Large intestine (tissue), 12 donors: ENCODE measurements around the gene RARB. TPM values are rescaled to one million over a fixed set of nuclear protein-coding genes. Genes with fewer than 3 reads are reported as not detected.

Experiments used
- DNase-seq, 2 donors: peaks; one replicate each; pipeline versions ENCODE4 v3.0.0 to v3.0.0-alpha.2; 2013
- H3K27ac ChIP-seq: one replicate; pipeline ENCODE4 v1.5.1; 2013; ENCODE audit warnings: low read length
- H3K27me3 ChIP-seq: 2 replicates; pipeline ENCODE4 v1.6.1; 2013; ENCODE audit warnings: low read length; ENCODE audit not compliant: control insufficient read depth, insufficient read depth
- H3K36me3 ChIP-seq: 2 replicates; pipeline ENCODE4 v1.6.1; 2013; ENCODE audit warnings: low read length; ENCODE audit not compliant: control insufficient read depth, insufficient read depth
- H3K4me1 ChIP-seq: one replicate; pipeline ENCODE4 v1.6.1; 2013; ENCODE audit warnings: low read length; ENCODE audit not compliant: control insufficient read depth, insufficient read depth
- H3K4me3 ChIP-seq: one replicate; pipeline ENCODE4 v1.5.1; 2013; ENCODE audit warnings: low read length
- H3K9me3 ChIP-seq: one replicate; pipeline ENCODE4 v1.6.1; 2013; ENCODE audit warnings: mild to moderate bottlenecking, low read depth, low read length, moderate library complexity; ENCODE audit not compliant: control insufficient read depth
- WGBS: methylation state at CpG from one replicate; pipeline ENCODE4 v1.1.5; 2013; ENCODE audit warnings: low lambda C conversion rate; ENCODE audit not compliant: insufficient coverage; 5-methylcytosine and 5-hydroxymethylcytosine counted together
- long read RNA-seq, 11 donors: transcript quantifications; one replicate each; lab custom pipeline, GENCODE V29; 2026
- polyA plus RNA-seq: library from polyadenylated mRNA; unstranded; fragments of 120-200 nt; gene quantifications from one replicate; pipeline ENCODE4 v1.2.1, GENCODE V29; 2013

The RARB gene
- 9.1 TPM for polyA plus RNA-seq
- long read RNA-seq, donor 1, partial matches to known transcripts: 10 of 13 reads
- long read RNA-seq, donor 1, other reads (novel, unspliced or antisense): 0 of 13 reads
- long read RNA-seq, donor 2, partial matches to known transcripts: 0 of 3 reads
- long read RNA-seq, donor 2, other reads (novel, unspliced or antisense): 0 of 3 reads
- long read RNA-seq, donor 3: 0 reads
- long read RNA-seq, donor 4: 0 reads
- long read RNA-seq, donor 5, partial matches to known transcripts: 0 of 1 reads
- long read RNA-seq, donor 5, other reads (novel, unspliced or antisense): 0 of 1 reads
- long read RNA-seq, donor 6, partial matches to known transcripts: 197 of 198 reads
- long read RNA-seq, donor 6, other reads (novel, unspliced or antisense): 0 of 198 reads
- long read RNA-seq, donor 7, partial matches to known transcripts: 0 of 3 reads
- long read RNA-seq, donor 7, other reads (novel, unspliced or antisense): 0 of 3 reads
- long read RNA-seq, donor 8, partial matches to known transcripts: 0 of 4 reads
- long read RNA-seq, donor 8, other reads (novel, unspliced or antisense): 0 of 4 reads
- long read RNA-seq, donor 9, partial matches to known transcripts: 0 of 2 reads
- long read RNA-seq, donor 9, other reads (novel, unspliced or antisense): 0 of 2 reads
- long read RNA-seq, donor 10, partial matches to known transcripts: 168 of 176 reads
- long read RNA-seq, donor 10, other reads (novel, unspliced or antisense): 7 of 176 reads
- long read RNA-seq, donor 11, partial matches to known transcripts: 6 of 10 reads
- long read RNA-seq, donor 11, other reads (novel, unspliced or antisense): 0 of 10 reads

DNA sequence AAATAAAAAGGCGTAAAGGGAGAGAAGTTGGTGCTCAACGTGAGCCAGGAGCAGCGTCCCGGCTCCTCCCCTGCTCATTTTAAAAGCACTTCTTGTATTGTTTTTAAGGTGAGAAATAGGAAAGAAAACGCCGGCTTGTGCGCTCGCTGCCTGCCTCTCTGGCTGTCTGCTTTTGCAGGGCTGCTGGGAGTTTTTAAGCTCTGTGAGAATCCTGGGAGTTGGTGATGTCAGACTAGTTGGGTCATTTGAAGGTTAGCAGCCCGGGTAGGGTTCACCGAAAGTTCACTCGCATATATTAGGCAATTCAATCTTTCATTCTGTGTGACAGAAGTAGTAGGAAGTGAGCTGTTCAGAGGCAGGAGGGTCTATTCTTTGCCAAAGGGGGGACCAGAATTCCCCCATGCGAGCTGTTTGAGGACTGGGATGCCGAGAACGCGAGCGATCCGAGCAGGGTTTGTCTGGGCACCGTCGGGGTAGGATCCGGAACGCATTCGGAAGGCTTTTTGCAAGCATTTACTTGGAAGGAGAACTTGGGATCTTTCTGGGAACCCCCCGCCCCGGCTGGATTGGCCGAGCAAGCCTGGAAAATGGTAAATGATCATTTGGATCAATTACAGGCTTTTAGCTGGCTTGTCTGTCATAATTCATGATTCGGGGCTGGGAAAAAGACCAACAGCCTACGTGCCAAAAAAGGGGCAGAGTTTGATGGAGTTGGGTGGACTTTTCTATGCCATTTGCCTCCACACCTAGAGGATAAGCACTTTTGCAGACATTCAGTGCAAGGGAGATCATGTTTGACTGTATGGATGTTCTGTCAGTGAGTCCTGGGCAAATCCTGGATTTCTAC is at the start of gene RARB:
Gene RARB (plus strand): TSS at position 322 of the 847 bp plus-strand sequence. CDS start 469 bp downstream, at position 791.
- WGBS: no CpG with 5 or more reads among the region's 27 CpGs
- no peaks in the 10 kb centered on the region for H3K9me3 ChIP-seq
- H3K27me3 ChIP-seq: no peaks in the 10 kb centered on the region
- peak; percentile 90 to 94 for DNase-seq
- no peaks in the 10 kb centered on the region for H3K36me3 ChIP-seq
- peaks cover 20% of the 10 kb centered on the region for H3K4me1 ChIP-seq
- H3K27ac ChIP-seq: peak within 1 kb of the TSS; percentile 90
- H3K4me3 ChIP-seq: peak within 1 kb of the TSS; percentile 76

GRCh38 chr3:25378786-25379311 is 49.2 kb upstream of the RARB start:
- peak overlapping the region; percentile 83 for H3K27ac ChIP-seq
- H3K9me3 ChIP-seq: no peaks in the 10 kb centered on the region
- no peak overlapping the region for H3K4me3 ChIP-seq
- no peaks in the 10 kb centered on the region for H3K27me3 ChIP-seq
- WGBS: no CpG with 5 or more reads among the region's 2 CpGs
- H3K36me3 ChIP-seq: no peaks in the 10 kb centered on the region
- peaks cover 41% of the 10 kb centered on the region for H3K4me1 ChIP-seq
- DNase-seq: peak; percentile 41 to 84

DNA sequence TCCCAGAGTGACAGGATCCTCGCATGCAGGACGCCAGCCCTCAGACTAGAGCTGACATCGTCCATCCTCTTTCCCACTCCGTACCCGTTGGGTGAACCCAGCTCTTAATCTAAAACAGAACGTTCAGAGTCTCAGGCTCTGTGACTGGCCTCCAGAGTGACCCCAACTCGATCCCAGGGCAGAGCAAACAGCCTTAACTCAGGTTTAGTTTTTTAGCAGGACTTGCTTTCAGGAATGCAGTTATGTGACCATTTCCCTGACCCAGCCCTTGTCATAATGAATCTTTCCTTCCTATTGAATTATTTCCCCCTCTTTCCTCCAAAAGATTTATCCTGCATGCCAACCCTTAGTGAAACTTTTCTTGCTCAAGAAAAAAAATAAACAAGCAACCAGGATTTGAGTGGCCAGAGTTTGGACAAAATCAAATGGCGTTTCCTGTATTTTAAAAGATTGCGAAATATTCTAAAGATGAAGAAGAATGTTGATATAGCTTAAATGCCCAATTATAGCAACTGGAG is 47.8 kb upstream of the RARB start:
- no peak for DNase-seq
- WGBS: 71% methylated on average over 1 of the region's 9 CpGs
- Histone ChIP-seq H3K27me3 (no peaks in the 10 kb centered on the region), H3K27ac (no peak overlapping the region), H3K4me3 (no peak overlapping the region), H3K4me1 (peaks cover 37% of the 10 kb centered on the region), H3K36me3 (no peaks in the 10 kb centered on the region), H3K9me3 (no peaks in the 10 kb centered on the region)

DNA sequence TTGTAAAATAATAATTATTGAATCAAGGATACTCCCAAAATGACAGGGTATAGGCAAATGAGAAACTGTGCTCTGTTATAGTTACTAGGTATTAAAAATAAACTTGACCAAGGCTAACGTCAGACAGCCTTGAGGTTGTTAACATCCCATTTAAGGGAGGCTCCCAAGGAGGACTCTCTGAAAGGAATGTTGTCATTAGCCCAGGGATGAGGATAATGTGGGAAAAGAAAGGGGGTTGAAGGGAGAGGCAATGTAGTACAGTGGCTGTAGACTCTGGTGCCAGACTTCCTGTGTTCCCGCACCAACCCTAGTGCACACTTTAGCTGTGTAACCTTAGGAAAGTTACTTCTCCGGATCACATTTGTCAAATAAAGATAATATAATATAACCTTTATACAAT is 47.0 kb upstream of the RARB start:
- H3K27me3 ChIP-seq: no peaks in the 10 kb centered on the region
- no peak overlapping the region for H3K27ac ChIP-seq
- 93% methylated on average over 2 of the region's 3 CpGs for WGBS

DNA sequence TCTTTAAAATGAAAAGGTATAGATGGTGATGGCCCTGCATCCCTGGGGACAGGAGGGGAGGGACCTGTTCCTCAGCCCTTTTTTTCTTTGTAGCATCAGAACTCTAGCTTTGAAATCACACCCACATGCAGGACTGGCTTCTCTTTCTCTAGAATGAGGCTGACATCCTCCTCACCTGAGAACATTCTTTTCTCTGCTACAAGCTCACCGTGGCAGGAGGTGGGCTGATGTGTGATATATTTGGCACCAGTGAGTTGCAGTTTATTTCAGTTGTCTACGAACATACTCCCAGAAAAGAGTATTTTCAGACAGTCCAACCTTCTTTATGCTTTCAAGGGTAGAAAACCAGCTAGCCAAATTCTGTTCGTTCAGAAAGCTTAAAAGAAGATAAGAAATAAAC is 43.6 kb upstream of the RARB start:
- Histone ChIP-seq H3K4me3 (no peak overlapping the region), H3K27ac (no peak overlapping the region), H3K9me3 (no peaks in the 10 kb centered on the region), H3K27me3 (no peaks in the 10 kb centered on the region), H3K36me3 (no peaks in the 10 kb centered on the region), H3K4me1 (peaks cover 12% of the 10 kb centered on the region)
- 92% methylated on average over 3 of the region's 3 CpGs for WGBS
- no peak for DNase-seq

More for the DNA sequence above, 47.0 kb upstream of the RARB start:
- Histone ChIP-seq H3K4me1 (peaks cover 34% of the 10 kb centered on the region), H3K9me3 (no peaks in the 10 kb centered on the region), H3K4me3 (no peak overlapping the region), H3K36me3 (no peaks in the 10 kb centered on the region)
- no peak for DNase-seq

DNA sequence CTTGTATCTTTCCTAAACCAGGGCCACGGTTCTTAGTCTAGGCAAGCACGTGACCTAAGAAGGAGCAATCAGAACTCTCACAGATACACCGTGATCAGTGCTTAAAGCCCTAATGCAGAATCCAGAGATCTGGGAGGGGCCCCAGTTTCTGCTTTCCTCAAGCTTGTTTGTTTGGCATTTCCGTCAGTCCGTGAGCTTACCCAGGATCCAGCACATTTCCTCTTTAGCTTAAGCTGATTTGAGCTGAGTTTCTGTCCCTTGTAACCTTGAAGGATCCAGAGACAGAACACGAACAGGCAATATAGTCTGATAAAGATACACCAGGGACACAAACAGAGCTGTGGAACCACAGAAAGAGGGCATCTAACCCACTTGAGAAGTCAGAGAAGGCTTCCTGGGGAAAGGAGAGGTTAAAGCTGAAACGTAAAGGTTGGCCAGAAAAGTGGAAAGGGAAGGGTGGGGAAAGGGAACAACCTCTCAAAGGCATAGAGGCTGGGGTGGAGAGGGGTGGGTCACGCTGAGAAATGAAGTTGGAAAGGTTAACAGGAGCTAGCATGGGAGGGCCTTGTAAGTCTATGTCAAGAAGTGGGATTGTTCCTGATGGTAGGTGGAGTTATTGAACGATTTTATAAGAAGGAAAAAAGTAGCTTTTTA is 42.1 kb upstream of the RARB start:
- Histone ChIP-seq H3K4me3 (no peak overlapping the region), H3K4me1 (peaks cover 6% of the 10 kb centered on the region), H3K36me3 (no peaks in the 10 kb centered on the region), H3K27me3 (no peaks in the 10 kb centered on the region), H3K27ac (peak overlapping the region; percentile 15), H3K9me3 (no peaks in the 10 kb centered on the region)
- WGBS: 63% methylated on average over 1 of the region's 9 CpGs
- no peak for DNase-seq

GRCh38 chr3:25386686-25387255 is 41.3 kb upstream of the RARB start:
- Histone ChIP-seq H3K27me3 (no peaks in the 10 kb centered on the region), H3K27ac (no peak overlapping the region), H3K36me3 (no peaks in the 10 kb centered on the region), H3K4me1 (peaks cover 6% of the 10 kb centered on the region), H3K4me3 (no peak overlapping the region), H3K9me3 (no peaks in the 10 kb centered on the region)
- DNase-seq: no peak
- 100% methylated on average over 1 of the region's 4 CpGs for WGBS

GRCh38 chr3:25390605-25391004 is 37.5 kb upstream of the RARB start:
- H3K36me3 ChIP-seq: no peaks in the 10 kb centered on the region
- H3K4me3 ChIP-seq: no peak overlapping the region
- no peak overlapping the region for H3K27ac ChIP-seq
- peaks cover 5% of the 10 kb centered on the region for H3K4me1 ChIP-seq
- H3K27me3 ChIP-seq: no peaks in the 10 kb centered on the region
- WGBS: no CpG with 5 or more reads among the region's 3 CpGs
- no peak for DNase-seq
- H3K9me3 ChIP-seq: no peaks in the 10 kb centered on the region

GRCh38 chr3:25396251-25396650 is 31.8 kb upstream of the RARB start:
- H3K27ac ChIP-seq: no peak overlapping the region
- H3K27me3 ChIP-seq: no peaks in the 10 kb centered on the region
- no CpG with 5 or more reads among the region's 2 CpGs for WGBS
- H3K4me3 ChIP-seq: no peak overlapping the region
- no peaks in the 10 kb centered on the region for H3K36me3 ChIP-seq
- H3K4me1 ChIP-seq: no peaks in the 10 kb centered on the region
- no peaks in the 10 kb centered on the region for H3K9me3 ChIP-seq
- DNase-seq: no peak
